ENCODE data around the gene PLXNA4.

GRCh38 chr7:132295175-132295574 lies 281.1 kb downstream of the PLXNA4 start:
- TF ChIP-seq CTCF (IDR thresholded peaks at IDR 0.05; ENCODE audit: low read depth, low read length): no peak
- no peak for TF ChIP-seq POLR2A (IDR thresholded peaks at IDR 0.05; ENCODE audit: extremely low read depth, insufficient read length)
- TF ChIP-seq, protein P1, sequence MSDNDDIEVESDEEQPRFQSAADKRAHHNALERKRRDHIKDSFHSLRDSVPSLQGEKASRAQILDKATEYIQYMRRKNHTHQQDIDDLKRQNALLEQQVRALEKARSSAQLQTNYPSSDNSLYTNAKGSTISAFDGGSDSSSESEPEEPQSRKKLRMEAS (IDR thresholded peaks at IDR 0.05; ENCODE audit: low read depth, low read length): no peak
- no peak for TF ChIP-seq MYC (IDR thresholded peaks at IDR 0.05; ENCODE audit: low read depth, low read length)
